Mucosa of descending colon (tissue), 3 donors: ENCODE results near the gene RPS6KA5. TPM values are rescaled to one million over a fixed set of nuclear protein-coding genes. Genes with fewer than 3 reads are reported as not detected.

Source experiments
- ATAC-seq: fragments of 200-7000 bp; cut with Tn5 transposase; one replicate; pipeline ENCODE4 v1.9.1; 2020; ENCODE audit warnings: mild to moderate bottlenecking, moderate library complexity
- DNase-seq, 3 donors: peaks; one replicate each; pipeline ENCODE4 v3.0.0-alpha.2; 2020
- H3K36me3 ChIP-seq: fragments of 200-600 bp; one replicate; pipeline ENCODE4 v1.8.0; 2021; ENCODE audit warnings: low read depth, mild to moderate bottlenecking
- H3K4me1 ChIP-seq: fragments of 200-600 bp; one replicate; pipeline ENCODE4 v1.8.0; 2021; ENCODE audit warnings: low read depth, mild to moderate bottlenecking
- H3K4me3 ChIP-seq: fragments of 200-600 bp; one replicate; pipeline ENCODE4 v1.8.0; 2021; ENCODE audit warnings: mild to moderate bottlenecking
- H3K9me3 ChIP-seq: fragments of 200-600 bp; one replicate; pipeline ENCODE4 v1.8.0; 2021; ENCODE audit warnings: mild to moderate bottlenecking
- intact Hi-C, 2 donors: fragments of 100-400 bp; cut with DNase I in 1 of 2; cut with micrococcal nuclease in 1 of 2; formaldehyde crosslinking; loops; one replicate each; pipeline versions ENCODE4 v1.11.0 to v1.11.1; 2022; cut with DNase I, micrococcal nuclease
- total RNA-seq, 3 donors: library from RNA; stranded (reverse); fragmentation: NEBNext Ultra II Directional in 2 of 3; extraction: Animal tissue kit (Norgen Biotek cat#: 25700) in 2 of 3; gene quantifications; one replicate each; pipeline versions ENCODE4 v1.2.1 to v1.2.4, GENCODE V29; 2021 to 2023
- TF ChIP-seq, protein P1 (sequence below): fragments of 200-600 bp; IDR thresholded peaks from one replicate; pipeline ENCODE4 v1.8.0; 2022; ENCODE audit warnings: antibody characterized with exemption, mild to moderate bottlenecking
- donor health status: DM: no; HTN: no; CAD: no; lungs with moderate emphysema.
- donor health status: DM: no; HTN: no; CAD: no.
- donor health status: DM: no; HTN: yes; CAD: no.

RPS6KA5 gene
- total RNA-seq, 3 donors from 2014 or later = 25.0 to 41.5 (median 27.2) TPM

DNA sequence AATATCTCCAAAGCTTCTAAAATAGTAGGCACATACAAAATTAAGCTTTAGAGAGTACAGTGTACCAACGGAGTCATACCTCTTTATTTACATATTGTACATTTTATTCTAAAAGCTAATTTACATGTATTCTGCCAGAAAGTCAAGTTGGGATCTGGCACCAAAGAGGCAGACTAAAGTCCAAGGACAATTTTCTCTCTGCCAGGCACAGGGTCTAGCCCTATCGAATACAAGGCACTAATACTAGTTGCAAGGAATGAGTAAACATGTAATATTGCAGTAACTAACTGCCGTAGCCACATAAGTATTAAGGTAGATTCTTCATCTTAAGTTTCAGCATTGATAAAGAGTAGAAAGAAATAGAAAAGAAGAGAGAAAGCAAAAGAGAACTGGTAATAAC is 93.9 kb downstream of the RPS6KA5 start:
- TF ChIP-seq, protein P1, sequence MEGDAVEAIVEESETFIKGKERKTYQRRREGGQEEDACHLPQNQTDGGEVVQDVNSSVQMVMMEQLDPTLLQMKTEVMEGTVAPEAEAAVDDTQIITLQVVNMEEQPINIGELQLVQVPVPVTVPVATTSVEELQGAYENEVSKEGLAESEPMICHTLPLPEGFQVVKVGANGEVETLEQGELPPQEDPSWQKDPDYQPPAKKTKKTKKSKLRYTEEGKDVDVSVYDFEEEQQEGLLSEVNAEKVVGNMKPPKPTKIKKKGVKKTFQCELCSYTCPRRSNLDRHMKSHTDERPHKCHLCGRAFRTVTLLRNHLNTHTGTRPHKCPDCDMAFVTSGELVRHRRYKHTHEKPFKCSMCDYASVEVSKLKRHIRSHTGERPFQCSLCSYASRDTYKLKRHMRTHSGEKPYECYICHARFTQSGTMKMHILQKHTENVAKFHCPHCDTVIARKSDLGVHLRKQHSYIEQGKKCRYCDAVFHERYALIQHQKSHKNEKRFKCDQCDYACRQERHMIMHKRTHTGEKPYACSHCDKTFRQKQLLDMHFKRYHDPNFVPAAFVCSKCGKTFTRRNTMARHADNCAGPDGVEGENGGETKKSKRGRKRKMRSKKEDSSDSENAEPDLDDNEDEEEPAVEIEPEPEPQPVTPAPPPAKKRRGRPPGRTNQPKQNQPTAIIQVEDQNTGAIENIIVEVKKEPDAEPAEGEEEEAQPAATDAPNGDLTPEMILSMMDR = no peak
- ATAC-seq (no peak), DNase-seq (no peak)
- H3K9me3 ChIP-seq = no peaks in the 10 kb centered on the region
- H3K4me3 ChIP-seq = no peak overlapping the region
- no peaks in the 10 kb centered on the region for H3K4me1 ChIP-seq
- intact Hi-C loops = no loop called here
- no peaks in the 10 kb centered on the region for H3K36me3 ChIP-seq

DNA sequence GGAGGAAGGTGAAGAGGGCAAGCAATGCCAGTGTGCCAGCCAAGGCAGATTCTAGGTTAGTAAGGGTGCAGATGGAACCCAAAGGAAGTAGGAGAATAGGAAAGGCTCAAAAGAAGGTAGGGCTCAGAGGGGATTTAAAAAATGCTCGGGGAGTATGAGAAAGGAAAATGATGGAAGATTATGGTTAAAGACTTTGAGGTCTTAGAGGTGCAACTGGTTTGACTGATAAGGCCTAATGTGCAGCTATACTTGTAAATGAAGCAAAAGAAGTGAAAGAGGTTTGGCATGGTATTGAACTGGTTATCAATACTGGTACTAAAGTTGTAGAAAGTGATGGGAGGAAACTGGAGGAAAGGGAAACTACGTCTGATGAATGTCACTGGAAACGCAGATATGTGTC is 94.7 kb downstream of the RPS6KA5 start:
- intact Hi-C loops = no loop called here
- no peak for ATAC-seq
- TF ChIP-seq, protein P1 = no peak
- no peak overlapping the region for H3K4me3 ChIP-seq
- H3K4me1 ChIP-seq = no peaks in the 10 kb centered on the region
- DNase-seq = no peak
- H3K36me3 ChIP-seq = no peaks in the 10 kb centered on the region
- no peaks in the 10 kb centered on the region for H3K9me3 ChIP-seq

DNA sequence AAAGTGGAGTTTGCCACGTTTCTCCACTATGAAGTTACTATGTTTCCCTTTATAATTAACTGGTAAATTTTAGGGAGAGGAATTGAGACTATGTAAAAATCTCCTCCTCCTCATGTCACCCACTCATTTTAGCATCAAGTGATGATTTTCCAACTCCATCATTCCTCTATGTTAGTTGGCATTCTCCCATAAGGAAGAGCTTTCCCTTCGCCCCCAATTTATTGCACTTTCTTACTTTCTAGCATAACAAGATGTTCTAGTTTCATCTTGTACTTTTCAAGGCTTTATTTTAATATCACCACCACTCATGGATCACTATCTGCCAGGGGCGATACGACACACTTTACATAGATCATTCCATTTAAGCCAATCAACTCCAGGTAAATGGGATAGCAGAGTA is 97.1 kb downstream of the RPS6KA5 start:
- no peaks in the 10 kb centered on the region for H3K9me3 ChIP-seq
- intact Hi-C loops = no loop called here
- no peak overlapping the region for H3K4me3 ChIP-seq
- ATAC-seq = no peak
- H3K36me3 ChIP-seq = no peaks in the 10 kb centered on the region
- TF ChIP-seq, protein P1 = no peak
- no peaks in the 10 kb centered on the region for H3K4me1 ChIP-seq
- DNase-seq = no peak

DNA sequence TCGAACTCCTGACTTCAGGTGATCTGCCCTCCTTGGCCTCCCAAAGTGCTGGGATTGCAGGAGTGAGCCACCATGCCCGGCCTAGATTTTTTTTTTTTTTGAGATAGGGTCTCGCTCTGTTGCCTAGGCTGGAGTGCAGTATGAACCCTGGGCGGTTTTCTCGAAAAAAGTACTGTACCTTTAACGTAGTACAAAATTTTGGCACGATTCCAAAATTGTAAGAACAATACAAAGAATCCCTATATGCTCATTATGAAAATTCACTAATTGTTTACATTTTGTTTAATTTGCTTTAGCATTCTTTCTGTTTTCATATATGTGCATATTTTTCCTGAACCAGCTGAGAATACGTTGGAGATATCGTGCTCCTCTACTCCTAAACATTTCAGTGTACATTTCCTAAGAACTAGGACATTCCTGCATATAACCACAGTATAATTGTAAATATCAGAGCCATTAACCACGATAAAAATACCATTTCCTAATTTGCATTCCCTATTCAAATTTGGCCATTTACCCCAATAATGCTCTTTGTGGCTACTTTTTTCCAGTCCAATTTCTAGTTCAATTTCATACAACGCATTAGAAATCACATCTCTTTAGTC is 97.8 kb downstream of the RPS6KA5 start:
- intact Hi-C loops = no loop called here
- ATAC-seq = no peak
- no peaks in the 10 kb centered on the region for H3K4me1 ChIP-seq
- no peak for DNase-seq
- H3K9me3 ChIP-seq = no peaks in the 10 kb centered on the region
- H3K36me3 ChIP-seq = no peaks in the 10 kb centered on the region
- TF ChIP-seq, protein P1 = no peak
- no peak overlapping the region for H3K4me3 ChIP-seq

DNA sequence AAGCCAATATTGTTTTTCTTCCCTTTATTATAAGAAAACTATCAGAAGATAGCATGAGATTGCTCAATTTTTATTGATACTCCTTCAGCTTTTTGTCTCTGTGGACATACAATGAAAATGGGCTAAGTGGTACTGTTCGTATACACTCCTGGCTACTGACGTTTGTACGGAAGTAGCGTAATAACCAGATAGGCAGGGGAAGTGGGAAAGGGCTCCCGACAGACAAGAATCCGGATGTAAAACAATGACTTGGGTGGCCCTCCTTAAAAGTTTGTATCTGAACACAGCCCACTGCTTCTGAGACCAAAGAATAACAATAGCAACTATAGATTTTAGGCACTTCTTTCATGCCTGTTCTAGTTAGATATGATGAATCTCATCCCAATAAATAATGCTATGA is 99.6 kb downstream of the RPS6KA5 start:
- no peak for ATAC-seq
- Histone ChIP-seq H3K4me3 (no peak overlapping the region), H3K9me3 (peaks cover 15% of the 10 kb centered on the region), H3K36me3 (no peaks in the 10 kb centered on the region), H3K4me1 (no peaks in the 10 kb centered on the region)
- TF ChIP-seq, protein P1 = no peak
- no peak for DNase-seq
- intact Hi-C loops = no loop called here

DNA sequence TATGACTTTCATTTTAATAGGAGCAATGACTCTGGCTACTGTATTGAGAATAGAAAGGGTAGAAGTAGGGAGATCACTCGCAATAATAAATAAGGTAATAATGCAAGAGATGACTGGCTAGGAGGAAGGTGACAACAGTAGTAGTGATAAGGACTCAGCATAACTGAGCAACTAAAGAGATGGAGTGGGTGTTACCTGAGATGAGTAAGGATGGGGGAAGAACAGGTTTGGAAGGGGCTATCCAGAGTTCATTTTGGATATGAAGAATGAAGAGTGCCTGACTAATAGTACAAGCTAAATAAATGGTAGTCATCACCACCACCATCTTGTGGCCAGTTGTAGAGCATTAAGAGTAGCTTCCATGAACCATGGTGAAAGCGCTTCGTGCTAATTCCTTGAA is 101.1 kb downstream of the RPS6KA5 start:
- intact Hi-C loops = no loop called here
- DNase-seq (no peak), ATAC-seq (no peak)
- Histone ChIP-seq H3K9me3 (peaks cover 25% of the 10 kb centered on the region), H3K4me3 (no peak overlapping the region), H3K36me3 (no peaks in the 10 kb centered on the region), H3K4me1 (no peaks in the 10 kb centered on the region)
- TF ChIP-seq, protein P1 = no peak
